Osteoblast (primary cell): ENCODE data around the gene DAGLB. TPM values are rescaled to one million over a fixed set of nuclear protein-coding genes. Genes with fewer than 3 reads are reported as not detected.

Source experiments
- DNase-seq: peaks from one replicate; pipeline ENCODE4 v3.0.0; 2011; ENCODE audit warnings: low spot score, mixed read lengths; ENCODE audit not compliant: insufficient read length; ENCODE audit errors: missing footprints
- H2AFZ ChIP-seq: 2 replicates; pipeline ENCODE4 v1.6.0; 2011; ENCODE audit warnings: mild to moderate bottlenecking, low read length
- H3K27ac ChIP-seq: 2 replicates; pipeline ENCODE4 v1.5.1; 2011; ENCODE audit warnings: mild to moderate bottlenecking, low read depth, low read length, moderate library complexity
- H3K27me3 ChIP-seq: 2 replicates; pipeline ENCODE4 v1.6.0; 2012; ENCODE audit warnings: mild to moderate bottlenecking, control low read depth, inconsistent platforms, low read length, moderate library complexity; ENCODE audit not compliant: insufficient read depth
- H3K36me3 ChIP-seq: 2 replicates; pipeline ENCODE4 v1.5.1; 2011; ENCODE audit warnings: mild to moderate bottlenecking, low read length, control low read depth, moderate library complexity; ENCODE audit not compliant: insufficient read depth
- H3K4me1 ChIP-seq: 2 replicates; pipeline ENCODE4 v1.5.1; 2011; ENCODE audit warnings: mild to moderate bottlenecking, low read length, control low read depth, moderate library complexity; ENCODE audit not compliant: insufficient read depth
- H3K4me2 ChIP-seq: 2 replicates; pipeline ENCODE4 v1.6.0; 2011; ENCODE audit warnings: mild to moderate bottlenecking, low read length; ENCODE audit not compliant: insufficient read depth
- H3K4me3 ChIP-seq: fragments of 200-600 bp; sonication (generic); 3 replicates; pipeline ENCODE4 v1.5.1; 2012; ENCODE audit warnings: mild to moderate bottlenecking, low read length, inconsistent platforms; ENCODE audit not compliant: insufficient read depth
- H3K79me2 ChIP-seq: 2 replicates; pipeline ENCODE4 v1.6.0; 2012; ENCODE audit warnings: mild to moderate bottlenecking, low read length, control low read depth, inconsistent platforms; ENCODE audit not compliant: insufficient read depth
- H3K9me3 ChIP-seq: 2 replicates; pipeline ENCODE4 v1.5.1; 2011; ENCODE audit warnings: low read depth, low read length, control low read depth
- H4K20me1 ChIP-seq: 2 replicates; pipeline ENCODE4 v1.6.0; 2012; ENCODE audit warnings: mild to moderate bottlenecking, low read length, control low read depth; ENCODE audit not compliant: insufficient read depth
- CTCF ChIP-seq: IDR thresholded peaks from 2 replicates; pipeline ENCODE4 v1.5.1; 2011; ENCODE audit warnings: mild to moderate bottlenecking, low read depth, low read length, moderate library complexity; ENCODE audit errors: extremely low read depth
- total RNA-seq: library from RNA; depleted of rRNA; stranded (reverse); fragments of >200 nt; gene quantifications from 2 replicates; pipeline ENCODE4 v1.2.3, GENCODE V29; 2012

Gene DAGLB
- total RNA-seq, 1 donor = 17.4 TPM

GRCh38 chr7:6440381-6440780 is 7.4 kb downstream of the DAGLB start:
- H3K4me1 ChIP-seq = peaks cover 33% of the 10 kb centered on the region
- H3K36me3 ChIP-seq = peaks cover 38% of the 10 kb centered on the region
- H3K4me2 ChIP-seq = no peak overlapping the region
- H3K4me3 ChIP-seq = no peak overlapping the region
- H3K79me2 ChIP-seq = peaks cover 79% of the 10 kb centered on the region
- H4K20me1 ChIP-seq = peaks cover 20% of the 10 kb centered on the region
- no peak overlapping the region for H3K27ac ChIP-seq
- DNase-seq = peak; percentile 62
- no peaks in the 10 kb centered on the region for H3K27me3 ChIP-seq
- H3K9me3 ChIP-seq = no peaks in the 10 kb centered on the region
- TF ChIP-seq CTCF = no peak
- no peak overlapping the region for H2AFZ ChIP-seq

- peaks cover 88% of the 10 kb centered on the region for H3K79me2 ChIP-seq
Measured at GRCh38 chr7:6438427-6438826, 9.3 kb downstream of the DAGLB start.

GRCh38 chr7:6437251-6437650 is 10.5 kb downstream of the DAGLB start:
- Histone ChIP-seq H3K27ac (no peak overlapping the region), H3K79me2 (peaks cover 92% of the 10 kb centered on the region)
- no peak for DNase-seq

More at GRCh38 chr7:6438427-6438826, 9.3 kb downstream of the DAGLB start:
- peaks cover 19% of the 10 kb centered on the region for H3K4me1 ChIP-seq
- no peaks in the 10 kb centered on the region for H3K27me3 ChIP-seq
- no peak overlapping the region for H3K4me2 ChIP-seq
- peak overlapping the region; percentile 8 for H3K27ac ChIP-seq
- no peak for TF ChIP-seq CTCF
- no peak for DNase-seq
- peaks cover 36% of the 10 kb centered on the region for H4K20me1 ChIP-seq
- no peaks in the 10 kb centered on the region for H3K9me3 ChIP-seq
- H3K4me3 ChIP-seq = no peak overlapping the region
- H2AFZ ChIP-seq = no peak overlapping the region
- H3K36me3 ChIP-seq = peaks cover 45% of the 10 kb centered on the region

GRCh38 chr7:6436385-6436685 is 11.4 kb downstream of the DAGLB start:
- Histone ChIP-seq H4K20me1 (peaks cover 41% of the 10 kb centered on the region), H3K79me2 (peaks cover 87% of the 10 kb centered on the region), H3K4me3 (no peak overlapping the region), H3K9me3 (no peaks in the 10 kb centered on the region), H3K4me1 (peaks cover 2% of the 10 kb centered on the region), H2AFZ (no peak overlapping the region), H3K4me2 (no peak overlapping the region), H3K27me3 (no peaks in the 10 kb centered on the region), H3K36me3 (peaks cover 47% of the 10 kb centered on the region), H3K27ac (no peak overlapping the region)
- TF ChIP-seq CTCF = no peak
- peak; percentile 3 for DNase-seq

More at GRCh38 chr7:6437251-6437650, 10.5 kb downstream of the DAGLB start:
- Histone ChIP-seq H2AFZ (no peak overlapping the region), H3K36me3 (peaks cover 49% of the 10 kb centered on the region), H3K27me3 (no peaks in the 10 kb centered on the region), H3K9me3 (no peaks in the 10 kb centered on the region), H3K4me1 (peaks cover 10% of the 10 kb centered on the region), H4K20me1 (peaks cover 41% of the 10 kb centered on the region), H3K4me3 (no peak overlapping the region), H3K4me2 (no peak overlapping the region)
- TF ChIP-seq CTCF = no peak
